Kasumi-1 (cell line): ENCODE results near the gene MSLN.

Experiments
- DNase-seq, 2 experiments: peaks; one replicate each; lab custom pipeline; 2025; lab: John Stamatoyannopoulos, UW

Gene MSLN

DNA sequence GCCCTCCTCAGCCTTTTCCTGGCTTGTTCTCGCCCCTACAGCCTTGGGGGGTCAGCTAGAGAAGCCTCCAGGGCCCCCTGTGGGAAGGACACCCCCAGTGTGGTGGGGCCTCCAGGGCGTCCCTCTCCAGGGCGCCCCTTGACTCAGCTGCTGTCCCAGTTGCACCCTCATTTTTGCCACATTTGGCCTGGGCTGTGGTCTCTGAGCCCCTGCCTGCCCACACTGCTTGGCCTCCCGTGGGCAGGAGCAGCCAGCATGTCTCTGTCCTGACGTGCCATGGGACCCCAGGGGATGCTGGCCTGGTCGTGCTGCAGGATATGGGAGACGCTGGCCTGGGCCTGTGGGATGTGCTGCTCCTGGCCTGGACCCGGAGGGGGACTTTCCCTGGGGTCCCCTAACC, 32.9 kb downstream of the MSLN start:
- DNase-seq: no peak

DNA sequence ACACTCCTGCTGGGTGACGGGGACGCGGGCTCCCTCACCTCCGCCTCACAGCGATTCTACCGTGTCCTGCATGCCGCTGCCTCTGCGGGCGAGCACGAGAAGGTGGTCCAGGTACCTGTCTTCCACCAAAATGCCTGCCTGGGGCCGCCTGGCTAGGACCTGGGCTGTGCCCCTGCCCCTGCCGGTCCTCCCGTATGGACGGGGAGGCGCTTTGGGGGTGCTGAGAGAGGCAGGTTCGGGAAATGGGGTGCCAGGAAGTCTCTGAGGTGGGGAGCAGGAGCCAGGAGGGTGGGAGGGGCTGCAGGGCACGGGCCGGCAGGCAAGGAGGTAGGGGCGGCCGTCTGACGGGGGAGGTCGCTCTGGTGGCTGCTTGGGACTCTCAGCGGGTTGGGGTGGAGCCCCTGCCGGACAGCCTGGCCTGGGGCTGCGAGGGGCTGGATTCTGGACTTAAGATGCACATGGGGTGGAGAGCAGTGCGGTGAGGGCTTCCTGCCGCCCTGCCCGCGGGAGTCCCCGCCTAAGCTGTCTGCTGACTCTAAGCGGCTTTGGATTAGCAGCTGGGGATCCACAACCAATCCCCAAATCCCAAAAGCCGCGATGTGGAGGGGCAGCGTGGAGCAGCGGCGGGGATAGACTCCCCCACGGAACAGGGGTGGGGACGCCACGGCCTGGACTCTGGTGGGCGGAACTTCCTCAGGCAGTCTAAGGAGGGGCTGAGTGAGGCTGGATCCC, 33.7 kb downstream of the MSLN start:
- DNase-seq: no peak

DNA sequence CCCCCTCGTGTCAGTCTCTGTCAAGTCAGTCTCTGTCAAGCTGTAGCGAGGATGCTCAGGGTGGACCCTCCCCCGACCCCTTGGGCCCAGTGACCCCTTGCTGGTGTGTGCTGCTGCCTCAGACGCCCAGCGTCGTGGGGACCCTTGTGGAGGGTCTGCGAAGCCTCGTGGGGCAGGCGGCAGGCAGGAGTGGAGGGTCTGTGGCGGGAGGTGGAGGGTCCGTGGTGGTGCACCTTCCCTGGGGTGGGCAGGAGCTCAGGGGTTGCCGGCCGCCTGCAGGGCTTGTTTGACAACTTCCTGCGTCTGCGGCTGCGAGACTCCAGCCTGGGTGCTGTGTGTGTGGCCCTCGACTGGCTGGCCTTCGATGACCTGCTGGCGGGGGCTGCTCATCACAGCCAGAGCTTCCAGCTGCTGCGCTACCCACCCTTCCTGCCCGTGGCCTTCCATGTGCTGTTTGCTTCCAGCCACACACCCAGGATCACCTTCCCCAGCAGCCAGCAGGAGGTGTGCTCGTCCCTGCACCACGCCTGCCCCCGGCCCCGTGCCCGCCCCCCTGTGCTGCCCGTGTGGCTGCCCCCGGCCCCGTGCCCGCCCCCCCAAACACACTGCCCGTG, 34.4 kb downstream of the MSLN start:
- DNase-seq: no peak

DNA sequence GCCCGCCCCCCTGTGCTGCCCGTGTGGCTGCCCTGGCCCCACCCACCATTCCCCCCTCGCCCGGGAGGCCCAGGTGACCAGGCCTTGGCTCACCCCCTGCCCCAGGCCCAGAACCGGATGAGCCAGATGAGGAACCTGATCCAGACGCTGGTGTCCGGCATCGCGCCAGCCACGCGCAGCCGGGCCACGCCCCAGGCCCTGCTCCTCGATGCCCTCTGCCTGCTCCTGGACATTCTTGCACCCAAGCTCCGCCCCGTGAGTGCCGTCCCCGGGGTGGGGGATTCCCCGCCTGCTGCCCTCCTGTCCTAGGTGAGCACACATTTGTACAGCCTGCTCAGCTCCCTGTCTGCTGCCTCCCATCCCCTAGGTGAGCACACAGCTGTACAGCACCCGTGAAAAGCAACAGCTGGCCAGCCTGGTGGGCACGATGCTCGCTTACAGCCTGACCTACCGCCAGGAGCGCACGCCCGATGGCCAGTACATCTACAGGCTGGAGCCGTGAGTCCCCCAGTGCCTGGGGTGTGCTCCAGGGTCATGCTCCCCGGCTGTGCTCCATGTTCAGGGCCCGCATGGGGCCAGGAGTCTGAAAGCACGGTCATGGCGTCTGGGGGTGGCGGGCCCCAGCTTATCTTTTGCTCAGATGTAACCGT, 35.2 kb downstream of the MSLN start:
- no peak for DNase-seq

DNA sequence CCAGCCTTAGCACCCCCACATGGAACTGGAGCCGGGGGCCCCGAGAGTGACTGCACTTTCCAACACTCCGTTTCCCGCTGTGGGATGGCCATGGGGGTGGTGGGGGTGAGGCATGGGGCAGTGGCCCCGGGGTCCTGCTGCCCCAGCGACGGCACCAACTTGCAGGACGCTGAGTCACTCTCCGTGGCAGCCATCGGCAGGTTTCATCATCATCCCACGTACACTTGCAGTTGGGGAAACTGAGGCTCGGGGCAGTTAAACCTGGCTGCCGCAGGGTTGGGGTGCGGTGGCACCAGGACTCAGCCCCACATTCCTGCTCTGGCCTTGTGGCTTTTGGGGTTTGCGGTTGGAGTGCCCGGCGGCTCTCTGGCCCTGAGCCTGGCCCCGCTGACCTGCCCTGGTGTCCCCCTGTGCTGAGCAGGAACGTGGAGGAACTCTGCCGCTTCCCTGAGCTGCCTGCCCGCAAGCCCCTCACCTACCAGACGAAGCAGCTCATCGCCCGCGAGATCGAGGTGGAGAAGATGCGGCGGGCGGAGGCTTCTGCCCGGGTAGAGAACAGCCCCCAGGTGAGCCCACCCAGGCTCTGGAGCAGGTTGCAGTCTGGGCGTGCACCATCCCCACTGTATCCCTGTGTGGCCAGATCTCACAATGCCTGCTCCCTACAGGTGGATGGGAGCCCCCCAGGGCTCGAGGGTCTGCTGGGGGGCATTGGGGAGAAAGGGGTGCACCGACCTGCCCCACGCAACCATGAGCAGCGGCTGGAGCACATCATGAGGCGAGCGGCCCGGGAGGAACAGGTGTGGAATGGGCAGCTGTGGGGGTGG, 36.0 kb downstream of the MSLN start:
- DNase-seq: no peak

DNA sequence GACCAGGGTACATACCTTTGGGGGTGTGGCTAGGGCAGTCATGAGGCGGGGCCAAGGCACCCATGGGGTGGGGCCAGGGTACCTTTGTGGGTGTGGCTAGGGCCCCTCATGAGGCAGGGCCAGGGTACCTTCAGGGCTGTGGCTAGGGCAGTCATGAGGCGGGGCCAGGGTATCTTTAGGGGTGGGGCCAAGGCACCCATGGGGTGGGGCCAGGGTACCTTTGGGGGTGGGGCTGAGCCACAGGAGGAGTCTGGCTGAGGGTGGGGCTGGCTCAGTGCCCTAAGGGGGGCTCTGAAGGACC, 36.5 kb downstream of the MSLN start:
- DNase-seq: no peak

DNA sequence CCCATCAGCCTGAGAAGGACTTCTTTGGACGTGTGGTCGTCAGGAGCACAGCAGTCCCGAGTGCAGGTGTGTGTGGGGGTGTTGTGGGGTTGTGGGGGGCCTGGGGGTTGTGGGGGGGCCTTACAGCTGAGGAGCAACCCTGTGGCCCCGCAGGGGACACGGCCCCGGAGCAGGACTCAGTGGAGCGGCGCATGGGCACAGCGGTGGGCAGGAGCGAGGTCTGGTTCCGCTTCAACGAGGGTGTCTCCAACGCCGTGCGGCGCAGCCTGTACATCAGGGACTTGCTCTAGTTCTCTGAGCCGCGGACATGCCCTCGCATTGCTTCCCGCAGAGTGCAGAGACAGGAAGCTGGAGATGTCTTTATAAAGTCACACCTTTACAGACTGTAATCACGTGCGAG, 37.2 kb downstream of the MSLN start:
- DNase-seq: no peak

DNA sequence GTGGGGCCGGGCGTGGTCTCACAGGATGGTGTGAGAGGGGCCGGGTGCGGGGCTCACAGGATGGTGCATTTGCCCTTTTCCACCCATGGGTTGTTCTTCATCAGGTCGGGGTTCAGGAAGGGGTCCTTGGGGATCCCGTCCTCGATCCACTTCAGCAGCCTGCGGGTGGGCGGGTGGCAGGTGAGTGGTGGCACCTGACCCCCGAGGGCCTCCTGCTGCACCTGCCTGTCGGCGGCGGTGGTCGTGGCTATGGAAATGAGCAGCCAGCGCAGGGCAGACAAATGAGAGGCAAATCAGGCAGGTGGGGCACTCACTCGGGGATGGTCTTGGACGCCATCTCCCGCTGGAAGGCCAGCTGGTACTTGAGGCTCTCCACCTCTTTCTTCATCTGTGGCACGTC, 38.1 kb downstream of the MSLN start:
- DNase-seq: no peak

DNA sequence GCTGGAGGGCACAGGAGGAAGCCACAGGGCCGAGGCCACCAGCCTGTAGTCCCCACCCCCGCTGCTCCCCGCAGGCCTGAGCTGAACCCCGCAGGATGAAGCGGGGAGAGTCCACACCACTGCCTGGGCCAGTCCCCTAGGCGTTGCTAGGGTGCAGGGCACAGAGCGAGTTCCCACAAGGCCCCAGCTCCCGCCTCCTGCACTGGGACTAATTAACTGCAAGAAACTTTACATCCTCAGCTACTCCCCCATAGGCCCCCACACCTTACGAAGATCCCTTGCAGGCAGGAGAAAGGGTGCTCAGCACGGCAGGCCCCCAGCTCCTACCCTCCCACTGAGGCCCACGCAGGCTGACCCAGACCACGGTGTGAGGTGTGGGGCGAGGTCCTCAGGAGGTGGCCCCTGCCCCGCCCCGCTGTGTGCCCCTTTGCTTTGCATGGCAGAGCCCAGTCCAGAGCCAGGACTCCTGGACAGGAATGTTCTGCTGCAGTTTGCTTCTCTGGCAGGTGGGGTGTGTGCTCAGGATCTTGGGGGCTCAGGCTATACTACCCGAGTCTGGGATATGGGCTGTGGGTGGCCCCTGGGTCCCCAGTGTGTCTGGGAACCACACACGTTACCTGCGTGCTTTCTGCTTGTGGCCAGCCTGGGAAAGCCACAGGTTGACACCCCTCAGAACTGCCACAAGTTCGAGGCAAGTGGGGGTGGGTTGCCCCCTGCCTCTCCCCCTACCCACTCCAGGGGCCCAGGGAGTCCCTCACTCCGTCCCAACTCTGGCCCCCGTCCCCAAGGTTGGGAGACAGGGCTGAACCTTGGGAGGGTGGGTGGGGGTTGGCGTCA, 38.8 kb downstream of the MSLN start:
- no peak for DNase-seq

DNA sequence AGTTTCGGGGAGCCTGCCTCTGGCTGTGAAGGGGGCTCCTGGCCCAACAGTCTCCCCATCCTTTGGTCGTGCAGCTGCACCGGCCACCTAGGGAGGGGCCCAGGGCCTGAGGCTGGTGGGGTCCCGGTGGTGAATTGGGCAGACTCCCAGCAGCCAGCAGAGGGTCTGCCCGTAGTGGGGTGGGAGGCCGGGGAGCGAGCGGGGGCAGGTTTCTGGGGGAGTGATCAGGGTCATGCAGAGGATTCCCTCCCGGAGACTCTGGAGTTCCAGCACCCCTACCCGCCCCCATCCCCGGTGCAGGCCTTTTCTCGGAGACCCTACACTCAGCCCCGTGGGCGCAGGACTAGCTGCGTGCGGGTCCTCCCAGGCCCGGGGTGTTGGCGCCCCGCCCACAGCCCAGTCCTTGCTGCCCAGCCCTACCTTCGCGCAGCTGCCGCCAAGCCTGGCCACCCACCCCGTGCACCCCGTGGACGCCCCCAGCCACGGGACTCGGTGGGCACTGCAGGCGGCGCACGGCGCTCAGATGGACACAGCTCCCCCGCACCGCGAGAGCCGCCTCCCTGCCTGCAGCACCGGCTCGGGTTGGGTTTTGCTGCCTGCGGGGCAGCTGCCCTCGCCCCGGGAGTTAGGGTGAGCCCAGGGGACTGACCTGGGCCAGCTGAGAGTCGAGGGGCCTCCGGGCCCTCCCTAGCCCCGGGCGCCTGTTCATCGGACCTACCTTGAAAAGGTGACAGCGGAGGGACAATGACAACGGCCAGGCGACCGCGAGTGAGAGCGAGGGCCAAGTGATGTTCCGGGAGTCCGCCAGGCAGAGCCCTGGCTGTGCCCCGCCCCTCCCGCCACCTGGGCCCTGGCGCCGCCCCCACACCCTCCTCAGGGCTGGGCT, 39.7 kb downstream of the MSLN start, which contains the start of gene GNG13:
GNG13 (minus strand) TSS at position 787 of the 886 bp plus-strand sequence. CDS start 1,657 bp downstream, outside the sequence.
- DNase-seq: no peak

DNA sequence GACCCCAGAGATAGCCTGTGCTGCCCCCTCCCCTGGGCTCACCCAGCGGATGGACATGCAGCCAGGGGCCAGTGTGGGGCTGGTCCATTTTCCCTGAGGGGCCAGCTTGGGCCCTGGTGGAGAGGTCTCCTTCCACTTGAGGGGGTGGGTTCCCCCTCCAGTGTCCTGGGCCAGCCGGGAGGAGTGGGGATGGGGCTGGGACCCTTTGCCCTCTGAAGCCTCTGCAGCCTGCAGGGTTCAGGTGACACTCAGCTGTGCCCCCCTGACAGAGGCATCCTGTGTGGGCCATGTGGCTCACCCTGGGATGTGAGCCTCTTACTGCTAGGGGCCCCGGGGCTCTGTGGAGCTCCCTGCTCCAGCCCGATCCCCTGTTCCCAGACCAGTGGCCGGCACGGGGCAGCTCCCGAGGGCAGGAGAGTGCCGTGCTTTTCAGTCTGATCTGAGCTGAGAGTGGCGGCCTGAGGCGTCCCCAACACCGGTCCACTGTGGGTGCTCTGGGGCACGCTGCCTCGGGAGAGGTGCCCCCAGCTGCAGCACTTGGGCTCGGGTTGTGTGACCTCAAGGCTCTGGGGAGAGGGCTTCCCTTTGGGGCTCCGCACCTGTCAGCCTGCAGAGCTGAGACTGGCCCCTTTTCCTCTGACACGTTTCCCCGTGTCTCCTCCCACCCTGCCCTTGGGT, 40.4 kb downstream of the MSLN start:
- DNase-seq: no peak

DNA sequence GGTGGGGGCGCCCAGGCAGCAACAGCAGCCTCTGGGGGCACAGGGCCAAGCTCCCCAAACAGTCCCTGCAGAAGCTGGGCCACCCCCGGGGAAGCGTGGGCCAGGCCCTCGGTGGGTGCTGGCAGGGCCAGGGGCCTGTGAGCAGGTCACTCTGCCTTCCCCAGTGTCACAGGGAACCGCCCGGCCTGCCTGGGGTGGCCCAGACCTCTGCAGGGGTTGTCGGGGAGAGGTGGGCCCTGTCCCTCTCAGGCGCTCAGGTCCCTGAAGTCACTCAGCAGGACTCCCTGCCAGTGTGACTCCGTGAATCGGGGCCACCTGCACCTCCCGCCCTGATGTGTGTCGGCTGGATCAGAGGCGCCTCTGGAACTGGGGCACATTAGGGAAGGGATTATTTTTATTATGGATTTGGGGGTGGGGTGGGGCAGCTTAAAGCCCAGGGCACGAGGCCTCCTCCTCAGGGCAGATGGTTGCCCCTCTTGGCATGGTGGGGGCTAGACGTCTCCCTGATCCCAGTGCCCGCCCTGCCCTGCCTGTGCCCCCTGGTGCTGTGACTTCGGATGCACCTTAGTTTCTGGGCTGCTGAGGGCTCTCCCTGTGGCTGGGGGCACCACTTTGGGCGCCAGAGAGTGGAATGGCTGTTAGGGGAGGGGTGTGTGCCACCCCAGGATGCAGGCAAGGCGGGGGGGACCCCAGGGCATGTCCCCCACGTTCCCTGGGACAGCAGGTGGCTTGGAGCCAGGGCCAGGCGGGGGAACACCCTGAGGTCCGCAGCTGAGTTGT, 41.2 kb downstream of the MSLN start:
- DNase-seq: no peak

DNA sequence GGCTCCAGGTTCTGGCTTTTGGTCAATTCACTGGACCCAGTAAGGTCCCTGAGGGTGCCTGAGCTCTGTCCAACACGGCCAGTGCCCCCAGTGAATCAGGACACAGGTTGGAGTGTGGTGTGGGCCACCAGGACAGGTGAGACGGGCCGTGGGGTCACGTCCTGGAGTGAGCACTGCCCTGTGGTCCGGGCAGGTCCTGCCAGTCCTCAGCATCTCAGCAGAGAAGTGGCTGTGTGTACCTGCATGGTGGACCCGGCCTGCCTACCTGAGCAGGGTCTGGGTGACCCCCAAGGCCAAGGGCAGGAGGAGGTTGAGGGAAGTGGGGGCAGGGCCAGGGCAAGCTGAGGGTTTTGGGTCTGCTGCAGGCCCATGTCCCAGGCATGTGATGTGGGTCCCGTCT, 41.9 kb downstream of the MSLN start:
- DNase-seq: no peak

DNA sequence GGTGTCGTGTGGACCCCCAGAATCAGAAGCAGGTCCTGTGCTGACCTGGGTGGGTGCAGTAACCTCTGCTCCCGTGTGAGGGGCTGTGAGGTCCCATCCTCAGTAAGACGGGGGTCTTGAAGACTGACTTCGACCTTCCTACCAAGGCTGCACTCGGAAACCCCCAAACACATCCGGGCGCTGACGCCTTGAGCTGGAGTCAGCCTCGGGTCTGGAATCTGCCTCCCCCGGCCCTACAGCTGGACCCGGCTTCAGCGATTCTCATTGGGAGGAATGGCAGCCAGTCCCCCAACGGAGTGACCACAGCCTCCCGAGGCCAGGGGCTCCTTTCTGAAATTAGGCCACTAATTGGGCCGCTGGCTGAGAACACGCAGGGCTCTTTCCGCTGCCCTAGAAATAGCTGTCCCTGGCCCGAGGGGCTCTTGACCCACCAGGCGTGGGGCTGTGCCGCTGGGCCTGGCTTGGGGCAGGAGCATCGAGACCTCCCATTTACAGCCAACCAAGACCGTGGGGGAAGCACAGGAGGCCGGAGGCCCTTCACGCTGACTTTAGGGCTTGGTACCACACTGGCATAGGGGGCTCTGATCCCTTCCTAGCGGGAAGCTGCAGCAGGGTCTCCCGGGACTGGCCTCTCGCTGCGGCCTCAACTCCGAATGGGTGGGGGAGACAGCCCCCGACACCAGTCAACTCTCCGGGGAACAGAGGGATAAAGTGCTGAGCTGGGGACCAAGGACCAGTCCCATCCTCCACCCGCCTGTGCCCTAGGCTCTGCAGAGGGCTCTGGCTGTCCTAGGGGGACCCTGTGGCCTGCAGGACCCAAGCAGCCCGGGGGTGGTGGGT, 42.6 kb downstream of the MSLN start:
- no peak for DNase-seq

DNA sequence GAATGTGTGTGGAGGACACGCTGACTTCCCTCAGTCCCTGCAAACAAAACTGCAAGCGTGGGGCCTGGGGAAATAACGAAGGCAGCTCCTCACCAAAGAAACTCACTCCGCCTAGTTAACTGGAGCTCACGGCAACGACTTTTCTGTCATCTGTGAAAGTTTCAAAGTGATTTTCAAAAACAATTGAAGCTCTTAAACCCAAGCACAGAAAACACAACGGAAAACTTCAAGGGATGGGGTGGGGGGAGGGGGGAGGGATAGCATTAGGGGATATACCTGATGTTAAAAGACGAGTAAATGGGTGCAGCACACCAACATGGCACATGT, 43.2 kb downstream of the MSLN start:
- no peak for DNase-seq

DNA sequence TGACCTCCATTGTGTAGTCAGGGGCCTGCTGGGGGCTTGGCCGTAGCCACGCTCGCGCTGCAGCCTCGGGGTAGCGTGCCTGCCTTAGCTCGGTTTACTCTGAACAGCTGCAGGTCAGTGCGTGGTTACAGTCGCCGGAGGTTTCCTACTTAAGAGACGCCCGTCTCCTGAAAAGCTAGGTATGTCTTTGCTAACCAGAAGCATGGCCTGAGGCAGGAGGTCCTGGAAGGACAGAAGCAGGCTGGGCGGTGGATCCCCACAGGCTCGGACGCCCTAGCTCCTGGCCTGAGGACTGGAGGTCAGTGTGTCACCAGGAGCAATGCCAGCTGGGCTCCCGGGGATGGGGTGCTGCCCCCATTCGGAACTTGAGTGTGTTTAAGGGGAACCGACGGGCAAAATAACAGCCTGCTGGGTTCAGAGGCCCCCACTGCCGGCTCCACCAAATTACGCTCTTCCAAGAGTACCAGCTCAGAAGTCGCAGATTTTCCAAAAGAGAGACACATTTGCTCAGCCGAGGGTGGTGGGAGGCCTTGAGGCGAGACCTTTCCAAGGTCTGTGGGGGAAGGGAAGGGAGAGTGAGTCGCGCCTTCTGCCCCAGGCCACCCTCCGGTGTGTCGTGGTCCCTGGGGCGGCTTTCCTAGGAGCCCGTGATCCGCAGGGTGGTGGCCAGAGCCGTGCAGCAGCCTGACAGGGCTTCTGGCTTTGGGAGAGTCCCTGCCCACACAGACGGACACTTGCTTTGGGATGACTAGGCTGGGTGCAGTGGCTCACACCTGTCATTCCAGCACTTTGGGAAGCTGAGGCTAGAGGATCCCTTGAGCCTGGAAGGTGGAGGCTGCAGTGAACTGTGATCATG, 43.9 kb downstream of the MSLN start:
- no peak for DNase-seq

DNA sequence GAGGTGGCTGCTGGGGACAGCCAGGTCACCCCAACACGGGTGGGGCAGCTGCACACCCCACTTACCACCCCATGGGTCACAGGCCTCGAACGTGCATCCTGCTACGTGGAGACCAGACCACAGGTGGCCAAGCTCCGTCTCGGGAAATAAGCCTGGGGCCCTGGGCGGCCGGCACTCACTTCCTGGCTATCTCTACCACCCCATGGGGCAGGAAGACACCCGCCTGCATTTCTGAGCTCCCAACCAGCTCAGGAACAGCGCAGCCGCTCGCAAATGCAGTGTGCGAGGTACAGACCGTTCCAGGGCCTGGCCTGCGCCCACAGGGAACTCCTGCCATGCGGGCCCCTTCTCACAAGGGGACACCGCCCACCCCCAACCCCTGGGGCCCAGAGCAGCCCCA, 44.9 kb downstream of the MSLN start:
- no peak for DNase-seq
